NCI-H128 (cell line): ENCODE measurements around the gene GABRQ.
"Not testable (repeated sequence)": the region's sequence is repeated elsewhere in the genome, so short reads cannot be mapped to it uniquely, and the experiment has no call there.

Experiments used
- DNase-seq: peaks from one replicate; lab custom pipeline; 2025; ENCODE audit not compliant: unreplicated experiment; lab: John Stamatoyannopoulos, UW

The GABRQ gene

DNA sequence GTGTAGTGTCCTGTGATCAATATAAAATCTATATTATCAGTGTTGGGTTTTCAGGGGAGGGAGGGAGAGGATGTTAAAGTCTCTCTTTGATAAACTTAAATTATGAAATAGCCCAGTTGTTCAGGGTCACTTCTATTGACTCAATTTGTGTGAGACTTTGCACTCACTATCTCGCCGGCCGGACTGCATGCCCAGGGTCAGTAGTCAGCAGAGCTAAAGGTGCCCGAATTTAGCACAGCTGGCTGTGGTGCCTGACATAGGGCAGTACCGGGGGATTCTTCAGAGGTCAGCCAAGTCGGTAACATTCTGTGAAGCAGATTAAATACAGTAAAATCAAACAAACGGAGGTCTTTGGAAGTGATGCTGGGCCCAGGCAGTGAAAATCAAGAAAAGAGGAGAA lies 19.2 kb downstream of the GABRQ start:
- no peak for DNase-seq

- no peak for DNase-seq
These were observed 20.6 kb downstream of the GABRQ start for GRCh38 chrX:152658302-152658701.

DNA sequence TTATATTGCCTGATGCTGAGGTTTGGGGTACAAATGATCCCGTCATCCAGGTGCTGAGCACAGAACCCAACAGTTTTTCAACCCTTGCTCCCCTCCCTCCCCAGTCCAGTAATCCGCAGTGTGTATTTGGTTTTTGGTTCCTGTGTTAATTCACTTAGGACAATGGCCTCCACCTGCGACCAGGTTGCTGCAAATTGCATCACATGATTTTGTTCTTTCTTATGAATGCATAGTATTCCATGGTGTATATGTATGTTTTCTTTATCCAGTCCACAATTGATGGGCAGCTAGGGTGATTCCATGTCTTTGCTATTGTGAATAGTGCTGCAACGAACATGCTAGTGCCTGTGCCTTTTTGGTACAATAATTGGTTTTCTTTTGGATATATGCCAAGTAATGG lies 25.4 kb downstream of the GABRQ start:
- no peak for DNase-seq

- DNase-seq = no peak
These were observed 36.4 kb downstream of the GABRQ start for GRCh38 chrX:152674135-152674534.

DNA sequence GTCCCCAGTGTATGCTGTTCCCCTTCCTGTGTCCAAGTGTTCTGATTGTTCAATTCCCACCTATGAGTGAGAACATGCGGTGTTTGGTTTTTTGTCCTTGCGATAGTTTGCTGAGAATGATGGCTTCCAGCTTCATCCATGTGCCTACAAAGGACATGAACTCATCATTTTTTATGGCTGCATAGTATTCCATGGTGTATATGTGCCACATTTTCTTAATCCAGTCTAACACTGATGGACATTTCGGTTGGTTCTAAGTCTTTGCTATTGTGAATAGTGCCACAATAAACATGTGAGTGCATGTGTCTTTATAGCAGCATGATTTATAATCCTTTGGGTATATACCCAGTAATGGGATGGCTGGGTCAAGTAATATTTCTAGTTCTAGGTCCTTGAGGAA lies 37.0 kb downstream of the GABRQ start:
- DNase-seq = not testable (repeated sequence)

GRCh38 chrX:152681012-152681411 lies 43.3 kb downstream of the GABRQ start:
- not testable (repeated sequence) for DNase-seq

- not testable (repeated sequence) for DNase-seq
These were observed 60.5 kb downstream of the GABRQ start, which contains the start of gene MAGEA3 for GRCh38 chrX:152697952-152698931. Gene MAGEA3, plus strand, starts transcription at chrX:152698794. Its CDS starts 2,039 bp downstream, at chrX:152700833.

GRCh38 chrX:152700390-152700789 lies 62.7 kb downstream of the GABRQ start:
- not testable (repeated sequence) for DNase-seq

DNA sequence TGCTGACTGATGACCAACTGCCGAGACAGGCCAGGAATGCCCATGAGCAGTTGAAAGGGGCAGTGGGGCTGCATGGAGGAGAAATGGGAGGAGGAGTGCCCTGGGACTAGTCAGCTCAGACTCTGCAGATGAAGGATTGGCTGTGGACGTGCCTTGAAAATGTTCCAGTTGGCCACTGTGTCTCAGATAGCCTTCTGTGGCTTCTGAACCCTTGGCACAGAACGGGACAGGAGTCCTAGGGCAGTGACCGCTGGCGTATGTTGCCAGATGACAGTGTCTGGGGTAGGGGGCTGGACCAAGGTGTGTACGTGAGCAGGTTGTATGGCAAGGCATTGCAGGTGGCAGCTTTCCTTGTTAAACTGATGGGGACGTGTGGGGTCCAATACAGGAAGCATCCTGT lies 68.8 kb downstream of the GABRQ start:
- not testable (repeated sequence) for DNase-seq
